ENCODE measurements around the gene ZDHHC17.
"Not testable (repeated sequence)": the region's sequence is repeated elsewhere in the genome, so short reads cannot be mapped to it uniquely, and the experiment has no call there.

ZDHHC17 gene

GRCh38 chr12:76763746-76764675, at the start of gene ZDHHC17:
Gene ZDHHC17 (plus strand): TSS chr12:76764115. CDS start chr12:76764237, 122 bp downstream.
- DNase-seq (ENCODE audit: low spot score), result peak; percentile 98

GRCh38 chr12:76714415-76714814, 49.5 kb upstream of the ZDHHC17 start:
- no peak for DNase-seq (ENCODE audit: low spot score)

- DNase-seq (ENCODE audit: low spot score), result no peak
Observed at GRCh38 chr12:76714861-76715260, 49.1 kb upstream of the ZDHHC17 start.

- DNase-seq (ENCODE audit: low spot score), result no peak
Observed at GRCh38 chr12:76715332-76715731, 48.6 kb upstream of the ZDHHC17 start.

GRCh38 chr12:76717314-76717713, 46.6 kb upstream of the ZDHHC17 start:
- DNase-seq (ENCODE audit: low spot score), result no peak

GRCh38 chr12:76719171-76720041, 44.5 kb upstream of the ZDHHC17 start:
- DNase-seq (ENCODE audit: low spot score), result no peak

GRCh38 chr12:76720068-76720467, 43.8 kb upstream of the ZDHHC17 start:
- no peak for DNase-seq (ENCODE audit: low spot score)

- DNase-seq (ENCODE audit: low spot score), result no peak
Observed at GRCh38 chr12:76726626-76727025, 37.3 kb upstream of the ZDHHC17 start.

- not testable (repeated sequence) for DNase-seq (ENCODE audit: low spot score)
Observed at GRCh38 chr12:76732188-76732587, 31.7 kb upstream of the ZDHHC17 start.

- not testable (repeated sequence) for DNase-seq (ENCODE audit: low spot score)
Observed at GRCh38 chr12:76737689-76738088, 26.2 kb upstream of the ZDHHC17 start.

- DNase-seq (ENCODE audit: low spot score), result no peak
Observed at GRCh38 chr12:76738824-76739579, 24.9 kb upstream of the ZDHHC17 start.

GRCh38 chr12:76739896-76740295, 24.0 kb upstream of the ZDHHC17 start:
- DNase-seq (ENCODE audit: low spot score), result no peak

GRCh38 chr12:76740501-76740900, 23.4 kb upstream of the ZDHHC17 start:
- no peak for DNase-seq (ENCODE audit: low spot score)

GRCh38 chr12:76745343-76745742, 18.6 kb upstream of the ZDHHC17 start:
- DNase-seq (ENCODE audit: low spot score), result no peak

- DNase-seq (ENCODE audit: low spot score), result no peak
Observed at GRCh38 chr12:76746516-76746915, 17.4 kb upstream of the ZDHHC17 start.

GRCh38 chr12:76747245-76747644, 16.7 kb upstream of the ZDHHC17 start:
- DNase-seq (ENCODE audit: low spot score), result no peak

- DNase-seq (ENCODE audit: low spot score), result no peak
Observed at GRCh38 chr12:76755829-76756379, 8.0 kb upstream of the ZDHHC17 start.

GRCh38 chr12:76757694-76758093, 6.2 kb upstream of the ZDHHC17 start:
- no peak for DNase-seq (ENCODE audit: low spot score)

- DNase-seq (ENCODE audit: low spot score), result no peak
Observed at GRCh38 chr12:76762601-76762980, 1.3 kb upstream of the ZDHHC17 start.

GRCh38 chr12:76764856-76765255, 941 bp downstream of the ZDHHC17 start:
- DNase-seq (ENCODE audit: low spot score), result peak; percentile 69

GRCh38 chr12:76765598-76765997, 1.7 kb downstream of the ZDHHC17 start:
- DNase-seq (ENCODE audit: low spot score), result no peak

- no peak for DNase-seq (ENCODE audit: low spot score)
Observed at GRCh38 chr12:76766161-76766560, 2.2 kb downstream of the ZDHHC17 start.

Measured in left forelimb (tissue), 1 donor.